WTC11 (cell line): ENCODE measurements around the gene PPP2R2C. TPM values are rescaled to one million over a fixed set of nuclear protein-coding genes. Genes with fewer than 3 reads are reported as not detected.

Experiments
- ATAC-seq: fragments of 200-7000 bp; cut with Tn5 transposase; 2 replicates; pipeline ENCODE4 v1.10.0; 2021; ENCODE audit warnings: mild to moderate bottlenecking, moderate library complexity
- CTCF ChIA-PET: fragments of 300-600 bp; sonication (Branson Sonifier 250); formaldehyde crosslinking; loops from one replicate; lab custom pipeline; 2021; ENCODE audit warnings: antibody characterized with exemption; lab: Charles Lee
- POLR2A ChIA-PET: fragments of 350-600 bp; sonication (Branson Sonifier 250); formaldehyde crosslinking; loops from one replicate; lab custom pipeline; 2021; ENCODE audit warnings: antibody characterized with exemption; lab: Charles Lee
- DNase-seq: peaks from one replicate; pipeline ENCODE4 v3.0.0; 2021; ENCODE audit warnings: low spot score
- H3K27ac Mint-ChIP-seq: 2 replicates; pipeline ENCODE4 v1.8.0; 2021; ENCODE audit warnings: mixed read lengths
- H3K27me3 Mint-ChIP-seq: 2 replicates; pipeline ENCODE4 v1.8.0; 2021; ENCODE audit warnings: low read depth, mild to moderate bottlenecking, moderate library complexity, mixed read lengths
- H3K36me3 Mint-ChIP-seq: 2 replicates; pipeline ENCODE4 v1.8.0; 2021; ENCODE audit warnings: mixed read lengths
- H3K4me1 Mint-ChIP-seq: 2 replicates; pipeline ENCODE4 v1.8.0; 2022; ENCODE audit warnings: mixed read lengths
- H3K4me3 Mint-ChIP-seq: 2 replicates; pipeline ENCODE4 v1.8.0; 2021; ENCODE audit warnings: mild to moderate bottlenecking, moderate library complexity, mixed read lengths
- H3K9me3 Mint-ChIP-seq: 2 replicates; pipeline ENCODE4 v1.8.0; 2021; ENCODE audit warnings: mixed read lengths
- ATF1 ChIP-seq: sonication (generic); formaldehyde crosslinking; IDR thresholded peaks from 2 replicates; pipeline ENCODE4 v1.8.1; 2023; ENCODE audit warnings: mild to moderate bottlenecking, moderate library complexity, missing genetic modification reagents
- CREB1 ChIP-seq: sonication (generic); formaldehyde crosslinking; IDR thresholded peaks from 2 replicates; pipeline ENCODE4 v1.8.0; 2023; ENCODE audit warnings: mild to moderate bottlenecking, missing genetic modification reagents
- EMX1 ChIP-seq: fragments of 250-450 bp; sonication (Bioruptor Pico); IDR thresholded peaks from 2 replicates; pipeline ENCODE4 v1.8.0; 2021; ENCODE audit warnings: mild to moderate bottlenecking
- ETV6 ChIP-seq: sonication (generic); formaldehyde crosslinking; IDR thresholded peaks from 2 replicates; pipeline ENCODE4 v1.8.1; 2022; ENCODE audit warnings: mild to moderate bottlenecking, missing genetic modification reagents
- MYBL2 ChIP-seq: sonication (generic); formaldehyde crosslinking; IDR thresholded peaks from 2 replicates; pipeline ENCODE4 v1.8.1; 2023; ENCODE audit warnings: mild to moderate bottlenecking, moderate library complexity, missing genetic modification reagents
- NFYB ChIP-seq: sonication (generic); formaldehyde crosslinking; conservative IDR thresholded peaks from 2 replicates; pipeline ENCODE4 v1.8.0; 2022; ENCODE audit warnings: low read depth, missing genetic modification reagents
- SMAD3 ChIP-seq: sonication (generic); formaldehyde crosslinking; IDR thresholded peaks from 2 replicates; pipeline ENCODE4 v1.8.0; 2022; ENCODE audit warnings: missing genetic modification reagents, mild to moderate bottlenecking, borderline replicate concordance
- TP53 ChIP-seq: sonication (generic); formaldehyde crosslinking; IDR thresholded peaks from 2 replicates; pipeline ENCODE4 v1.8.1; 2023; ENCODE audit warnings: mild to moderate bottlenecking, missing genetic modification reagents
- ZNF121 ChIP-seq: sonication (generic); formaldehyde crosslinking; IDR thresholded peaks from 2 replicates; pipeline ENCODE4 v1.8.0; 2023; ENCODE audit warnings: missing genetic modification reagents
- ZNF219 ChIP-seq: sonication (generic); formaldehyde crosslinking; IDR thresholded peaks from 2 replicates; pipeline ENCODE4 v1.8.0; 2023; ENCODE audit warnings: missing genetic modification reagents, mild to moderate bottlenecking, borderline replicate concordance
- ZNF232 ChIP-seq: sonication (generic); formaldehyde crosslinking; IDR thresholded peaks from 2 replicates; pipeline ENCODE4 v1.8.0; 2022; ENCODE audit warnings: mild to moderate bottlenecking, missing genetic modification reagents
- ZNF263 ChIP-seq: sonication (generic); formaldehyde crosslinking; IDR thresholded peaks from 2 replicates; pipeline ENCODE4 v1.8.1; 2022; ENCODE audit warnings: low read depth, mild to moderate bottlenecking, moderate library complexity, missing genetic modification reagents
- ZNF671 ChIP-seq: fragments of 250-450 bp; sonication (Bioruptor Pico); IDR thresholded peaks from 2 replicates; pipeline ENCODE4 v1.8.0; 2021; ENCODE audit warnings: mild to moderate bottlenecking
- total RNA-seq: library from RNA; stranded (reverse); gene quantifications from 3 replicates; pipeline ENCODE4 v1.2.3, GENCODE V29; 2021
- TF ChIP-seq, protein P1 (sequence below): sonication (generic); formaldehyde crosslinking; IDR thresholded peaks from 2 replicates; pipeline ENCODE4 v1.8.1; 2023; ENCODE audit warnings: mild to moderate bottlenecking, missing genetic modification reagents
- TF ChIP-seq, protein P2 (sequence below): sonication (generic); formaldehyde crosslinking; IDR thresholded peaks from 2 replicates; pipeline ENCODE4 v1.8.1; 2023; ENCODE audit warnings: mild to moderate bottlenecking, moderate library complexity, missing genetic modification reagents
- TF ChIP-seq, protein P3 (sequence below): fragments of 250-450 bp; sonication (Bioruptor Pico); IDR thresholded peaks from 2 replicates; pipeline ENCODE4 v1.8.0; 2021; ENCODE audit warnings: mild to moderate bottlenecking
- TF ChIP-seq, protein P4 (sequence below): fragments of 250-450 bp; sonication (Bioruptor Pico); conservative IDR thresholded peaks from 2 replicates; pipeline ENCODE4 v1.9.0; 2021; ENCODE audit warnings: mild to moderate bottlenecking
- TF ChIP-seq, protein P5 (sequence below): sonication (generic); formaldehyde crosslinking; IDR thresholded peaks from 2 replicates; pipeline ENCODE4 v1.8.1; 2023; ENCODE audit warnings: mild to moderate bottlenecking, missing genetic modification reagents, moderate library complexity
- TF ChIP-seq, protein P6 (sequence below): sonication (generic); formaldehyde crosslinking; IDR thresholded peaks from 2 replicates; pipeline ENCODE4 v1.8.1; 2023; ENCODE audit warnings: mild to moderate bottlenecking, missing genetic modification reagents
- TF ChIP-seq, protein P7 (sequence below): sonication (generic); formaldehyde crosslinking; IDR thresholded peaks from 2 replicates; pipeline ENCODE4 v1.8.1; 2022; ENCODE audit warnings: low read depth, missing genetic modification reagents, borderline replicate concordance
- TF ChIP-seq, protein P8 (sequence below): sonication (generic); formaldehyde crosslinking; IDR thresholded peaks from 2 replicates; pipeline ENCODE4 v1.8.0; 2023; ENCODE audit warnings: mild to moderate bottlenecking, missing genetic modification reagents

PPP2R2C gene
- total RNA-seq, 1 experiment from 2014 or later: 11.5 TPM

DNA sequence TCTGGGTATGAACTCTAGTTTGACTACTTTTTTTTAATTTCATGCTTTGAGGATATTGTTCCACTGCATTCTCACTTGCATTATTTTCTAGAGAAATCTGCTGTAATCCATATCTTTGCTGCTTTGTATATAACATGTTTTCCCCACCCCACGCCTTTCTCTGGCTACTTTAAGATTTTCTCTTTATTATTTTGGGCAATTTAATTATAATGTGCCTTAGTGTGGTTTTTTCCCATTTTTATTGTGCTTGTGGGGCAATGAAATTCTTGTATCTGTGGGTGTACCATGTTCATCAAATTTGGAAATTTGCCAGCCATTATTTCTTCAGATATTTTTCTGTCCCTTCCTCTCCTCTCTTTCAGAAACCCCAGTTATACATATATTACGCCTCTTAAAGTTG is 15.1 kb upstream of the PPP2R2C start (continued):
- TF ChIP-seq ETV6 (no peak), TP53 (no peak)
- TF ChIP-seq, protein P1, sequence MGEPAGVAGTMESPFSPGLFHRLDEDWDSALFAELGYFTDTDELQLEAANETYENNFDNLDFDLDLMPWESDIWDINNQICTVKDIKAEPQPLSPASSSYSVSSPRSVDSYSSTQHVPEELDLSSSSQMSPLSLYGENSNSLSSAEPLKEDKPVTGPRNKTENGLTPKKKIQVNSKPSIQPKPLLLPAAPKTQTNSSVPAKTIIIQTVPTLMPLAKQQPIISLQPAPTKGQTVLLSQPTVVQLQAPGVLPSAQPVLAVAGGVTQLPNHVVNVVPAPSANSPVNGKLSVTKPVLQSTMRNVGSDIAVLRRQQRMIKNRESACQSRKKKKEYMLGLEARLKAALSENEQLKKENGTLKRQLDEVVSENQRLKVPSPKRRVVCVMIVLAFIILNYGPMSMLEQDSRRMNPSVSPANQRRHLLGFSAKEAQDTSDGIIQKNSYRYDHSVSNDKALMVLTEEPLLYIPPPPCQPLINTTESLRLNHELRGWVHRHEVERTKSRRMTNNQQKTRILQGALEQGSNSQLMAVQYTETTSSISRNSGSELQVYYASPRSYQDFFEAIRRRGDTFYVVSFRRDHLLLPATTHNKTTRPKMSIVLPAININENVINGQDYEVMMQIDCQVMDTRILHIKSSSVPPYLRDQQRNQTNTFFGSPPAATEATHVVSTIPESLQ (CRISPR knock-in tag): no peak

DNA sequence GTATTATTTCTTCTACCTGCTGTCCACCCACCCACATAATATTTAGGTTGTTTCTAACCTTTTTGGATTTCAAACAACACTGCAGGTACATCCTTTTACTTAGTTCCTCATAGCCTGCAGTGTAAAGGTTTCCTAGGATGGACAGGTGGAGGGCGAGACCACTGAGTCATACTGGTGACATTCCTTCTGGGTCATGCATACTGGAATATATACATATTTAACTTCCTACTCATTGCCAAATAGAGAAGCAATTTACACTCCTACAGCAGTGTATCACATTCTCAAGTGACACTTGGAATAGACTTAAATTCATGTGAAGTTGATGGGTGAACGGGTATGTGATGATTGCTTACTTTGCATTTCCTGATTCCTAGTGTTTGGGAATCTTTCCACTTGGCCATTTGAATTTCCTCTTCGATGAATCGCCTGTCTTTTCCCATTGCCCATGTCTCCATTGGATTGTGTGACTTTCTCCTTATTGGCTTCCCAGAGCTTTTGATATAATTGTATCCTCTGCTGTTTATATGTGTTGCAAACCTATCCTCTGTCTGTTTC is 8.2 kb upstream of the PPP2R2C start:
- CTCF ChIA-PET: interaction anchor here (1.3 kb wide), 1 partner anchor 66 kb away, joined by 4 read pairs; no protein-coding TSS in a partner anchor
- TF ChIP-seq, protein P2, sequence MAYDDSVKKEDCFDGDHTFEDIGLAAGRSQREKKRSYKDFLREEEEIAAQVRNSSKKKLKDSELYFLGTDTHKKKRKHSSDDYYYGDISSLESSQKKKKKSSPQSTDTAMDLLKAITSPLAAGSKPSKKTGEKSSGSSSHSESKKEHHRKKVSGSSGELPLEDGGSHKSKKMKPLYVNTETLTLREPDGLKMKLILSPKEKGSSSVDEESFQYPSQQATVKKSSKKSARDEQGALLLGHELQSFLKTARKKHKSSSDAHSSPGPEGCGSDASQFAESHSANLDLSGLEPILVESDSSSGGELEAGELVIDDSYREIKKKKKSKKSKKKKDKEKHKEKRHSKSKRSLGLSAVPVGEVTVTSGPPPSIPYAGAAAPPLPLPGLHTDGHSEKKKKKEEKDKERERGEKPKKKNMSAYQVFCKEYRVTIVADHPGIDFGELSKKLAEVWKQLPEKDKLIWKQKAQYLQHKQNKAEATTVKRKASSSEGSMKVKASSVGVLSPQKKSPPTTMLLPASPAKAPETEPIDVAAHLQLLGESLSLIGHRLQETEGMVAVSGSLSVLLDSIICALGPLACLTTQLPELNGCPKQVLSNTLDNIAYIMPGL (CRISPR knock-in tag): no peak
- TF ChIP-seq MYBL2 (CRISPR knock-in tag) (no peak), ZNF232 (CRISPR knock-in tag) (no peak), ZNF263 (no peak), ATF1 (no peak), EMX1 (CRISPR knock-in tag) (no peak), ZNF121 (CRISPR knock-in tag) (no peak), ZNF671 (CRISPR knock-in tag) (no peak), CREB1 (CRISPR knock-in tag) (no peak), SMAD3 (CRISPR knock-in tag) (no peak), ZNF219 (CRISPR knock-in tag) (no peak), NFYB (CRISPR knock-in tag) (no peak)
- TF ChIP-seq, protein P3, sequence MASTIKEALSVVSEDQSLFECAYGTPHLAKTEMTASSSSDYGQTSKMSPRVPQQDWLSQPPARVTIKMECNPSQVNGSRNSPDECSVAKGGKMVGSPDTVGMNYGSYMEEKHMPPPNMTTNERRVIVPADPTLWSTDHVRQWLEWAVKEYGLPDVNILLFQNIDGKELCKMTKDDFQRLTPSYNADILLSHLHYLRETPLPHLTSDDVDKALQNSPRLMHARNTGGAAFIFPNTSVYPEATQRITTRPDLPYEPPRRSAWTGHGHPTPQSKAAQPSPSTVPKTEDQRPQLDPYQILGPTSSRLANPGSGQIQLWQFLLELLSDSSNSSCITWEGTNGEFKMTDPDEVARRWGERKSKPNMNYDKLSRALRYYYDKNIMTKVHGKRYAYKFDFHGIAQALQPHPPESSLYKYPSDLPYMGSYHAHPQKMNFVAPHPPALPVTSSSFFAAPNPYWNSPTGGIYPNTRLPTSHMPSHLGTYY: no peak
- TF ChIP-seq, protein P4, sequence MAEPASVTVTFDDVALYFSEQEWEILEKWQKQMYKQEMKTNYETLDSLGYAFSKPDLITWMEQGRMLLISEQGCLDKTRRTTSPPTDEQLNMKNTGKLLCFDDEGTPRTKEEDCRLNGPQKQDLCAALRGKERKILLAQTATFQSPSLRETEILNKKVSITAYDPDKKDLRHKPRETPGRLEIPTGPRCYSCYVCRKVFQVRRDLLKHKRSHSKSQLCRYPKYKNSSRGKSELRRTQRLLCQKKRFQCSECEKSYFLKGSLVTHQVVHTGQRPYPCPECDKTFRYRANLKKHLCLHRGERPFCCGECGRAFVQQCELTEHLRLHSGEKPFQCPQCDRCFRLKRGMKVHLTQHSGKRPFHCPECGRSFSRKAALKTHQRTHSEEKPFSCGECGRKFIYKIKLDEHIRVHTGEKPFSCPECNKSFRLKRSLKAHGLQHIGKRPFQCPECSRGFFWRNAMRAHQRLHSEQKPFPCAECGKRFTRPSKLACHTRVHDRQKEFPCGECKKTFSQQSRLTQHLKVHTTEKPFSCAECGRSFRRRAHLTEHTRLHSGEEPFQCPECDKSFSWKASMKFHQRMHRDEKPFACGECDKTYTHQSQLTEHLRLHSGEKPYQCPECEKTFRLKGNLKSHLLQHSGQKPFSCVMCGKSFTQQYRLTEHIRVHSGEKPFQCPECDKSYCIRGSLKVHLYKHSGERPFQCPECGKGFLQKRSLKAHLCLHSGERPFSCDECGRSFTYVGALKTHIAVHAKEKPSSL: no peak
- TF ChIP-seq, protein P5, sequence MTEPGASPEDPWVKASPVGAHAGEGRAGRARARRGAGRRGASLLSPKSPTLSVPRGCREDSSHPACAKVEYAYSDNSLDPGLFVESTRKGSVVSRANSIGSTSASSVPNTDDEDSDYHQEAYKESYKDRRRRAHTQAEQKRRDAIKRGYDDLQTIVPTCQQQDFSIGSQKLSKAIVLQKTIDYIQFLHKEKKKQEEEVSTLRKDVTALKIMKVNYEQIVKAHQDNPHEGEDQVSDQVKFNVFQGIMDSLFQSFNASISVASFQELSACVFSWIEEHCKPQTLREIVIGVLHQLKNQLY: no peak
- TF ChIP-seq, protein P6, sequence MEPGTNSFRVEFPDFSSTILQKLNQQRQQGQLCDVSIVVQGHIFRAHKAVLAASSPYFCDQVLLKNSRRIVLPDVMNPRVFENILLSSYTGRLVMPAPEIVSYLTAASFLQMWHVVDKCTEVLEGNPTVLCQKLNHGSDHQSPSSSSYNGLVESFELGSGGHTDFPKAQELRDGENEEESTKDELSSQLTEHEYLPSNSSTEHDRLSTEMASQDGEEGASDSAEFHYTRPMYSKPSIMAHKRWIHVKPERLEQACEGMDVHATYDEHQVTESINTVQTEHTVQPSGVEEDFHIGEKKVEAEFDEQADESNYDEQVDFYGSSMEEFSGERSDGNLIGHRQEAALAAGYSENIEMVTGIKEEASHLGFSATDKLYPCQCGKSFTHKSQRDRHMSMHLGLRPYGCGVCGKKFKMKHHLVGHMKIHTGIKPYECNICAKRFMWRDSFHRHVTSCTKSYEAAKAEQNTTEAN (CRISPR knock-in tag): no peak
- TF ChIP-seq, protein P7, sequence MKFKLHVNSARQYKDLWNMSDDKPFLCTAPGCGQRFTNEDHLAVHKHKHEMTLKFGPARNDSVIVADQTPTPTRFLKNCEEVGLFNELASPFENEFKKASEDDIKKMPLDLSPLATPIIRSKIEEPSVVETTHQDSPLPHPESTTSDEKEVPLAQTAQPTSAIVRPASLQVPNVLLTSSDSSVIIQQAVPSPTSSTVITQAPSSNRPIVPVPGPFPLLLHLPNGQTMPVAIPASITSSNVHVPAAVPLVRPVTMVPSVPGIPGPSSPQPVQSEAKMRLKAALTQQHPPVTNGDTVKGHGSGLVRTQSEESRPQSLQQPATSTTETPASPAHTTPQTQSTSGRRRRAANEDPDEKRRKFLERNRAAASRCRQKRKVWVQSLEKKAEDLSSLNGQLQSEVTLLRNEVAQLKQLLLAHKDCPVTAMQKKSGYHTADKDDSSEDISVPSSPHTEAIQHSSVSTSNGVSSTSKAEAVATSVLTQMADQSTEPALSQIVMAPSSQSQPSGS: no peak
- TF ChIP-seq, protein P8, sequence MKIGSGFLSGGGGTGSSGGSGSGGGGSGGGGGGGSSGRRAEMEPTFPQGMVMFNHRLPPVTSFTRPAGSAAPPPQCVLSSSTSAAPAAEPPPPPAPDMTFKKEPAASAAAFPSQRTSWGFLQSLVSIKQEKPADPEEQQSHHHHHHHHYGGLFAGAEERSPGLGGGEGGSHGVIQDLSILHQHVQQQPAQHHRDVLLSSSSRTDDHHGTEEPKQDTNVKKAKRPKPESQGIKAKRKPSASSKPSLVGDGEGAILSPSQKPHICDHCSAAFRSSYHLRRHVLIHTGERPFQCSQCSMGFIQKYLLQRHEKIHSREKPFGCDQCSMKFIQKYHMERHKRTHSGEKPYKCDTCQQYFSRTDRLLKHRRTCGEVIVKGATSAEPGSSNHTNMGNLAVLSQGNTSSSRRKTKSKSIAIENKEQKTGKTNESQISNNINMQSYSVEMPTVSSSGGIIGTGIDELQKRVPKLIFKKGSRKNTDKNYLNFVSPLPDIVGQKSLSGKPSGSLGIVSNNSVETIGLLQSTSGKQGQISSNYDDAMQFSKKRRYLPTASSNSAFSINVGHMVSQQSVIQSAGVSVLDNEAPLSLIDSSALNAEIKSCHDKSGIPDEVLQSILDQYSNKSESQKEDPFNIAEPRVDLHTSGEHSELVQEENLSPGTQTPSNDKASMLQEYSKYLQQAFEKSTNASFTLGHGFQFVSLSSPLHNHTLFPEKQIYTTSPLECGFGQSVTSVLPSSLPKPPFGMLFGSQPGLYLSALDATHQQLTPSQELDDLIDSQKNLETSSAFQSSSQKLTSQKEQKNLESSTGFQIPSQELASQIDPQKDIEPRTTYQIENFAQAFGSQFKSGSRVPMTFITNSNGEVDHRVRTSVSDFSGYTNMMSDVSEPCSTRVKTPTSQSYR (CRISPR knock-in tag): no peak
- TF ChIP-seq, protein P1 (CRISPR knock-in tag): no peak

More for the DNA sequence above, 8.2 kb upstream of the PPP2R2C start:
- Mint-ChIP-seq H3K36me3 (no peaks in the 10 kb centered on the region), H3K4me3 (no peak overlapping the region), H3K27me3 (peaks cover 10% of the 10 kb centered on the region), H3K4me1 (peaks cover 10% of the 10 kb centered on the region), H3K9me3 (peaks cover 5% of the 10 kb centered on the region), H3K27ac (no peak overlapping the region)
- no peak for DNase-seq
- POLR2A ChIA-PET: no interaction called here
- no peak for ATAC-seq
